ENCODE results near the gene PCDH15.

Gene PCDH15

GRCh38 chr10:54708021-54708420 is 93.0 kb downstream of the PCDH15 start:
- TF ChIP-seq CTCF (IDR thresholded peaks at IDR 0.05; ENCODE audit: low read depth, low read length): no peak
- no peaks in the 10 kb centered on the region for H3K9me3 ChIP-seq (ENCODE audit: severe bottlenecking)
- H3K27me3 ChIP-seq (ENCODE audit: insufficient read depth, low read depth, severe bottlenecking): no peaks in the 10 kb centered on the region
- no peaks in the 10 kb centered on the region for H3K36me3 ChIP-seq
- no peak overlapping the region for H3K27ac ChIP-seq
- DNase-seq: no peak
- H3K4me3 ChIP-seq (ENCODE audit: low read depth, low read length): no peak overlapping the region

- DNase-seq: no peak
- no peak for TF ChIP-seq CTCF (IDR thresholded peaks at IDR 0.05; ENCODE audit: low read depth, low read length)
- H3K9me3 ChIP-seq (ENCODE audit: severe bottlenecking): no peaks in the 10 kb centered on the region
Measured at GRCh38 chr10:54702583-54703485, 98.2 kb downstream of the PCDH15 start.

GRCh38 chr10:54691331-54691730 is 109.7 kb downstream of the PCDH15 start:
- Histone ChIP-seq H3K4me3 (ENCODE audit: low read depth, low read length) (no peak overlapping the region), H3K9me3 (ENCODE audit: severe bottlenecking) (no peaks in the 10 kb centered on the region), H3K27ac (no peak overlapping the region), H3K27me3 (ENCODE audit: insufficient read depth, low read depth, severe bottlenecking) (no peaks in the 10 kb centered on the region), H3K36me3 (no peaks in the 10 kb centered on the region)
- no peak for DNase-seq
- no peak for TF ChIP-seq CTCF (IDR thresholded peaks at IDR 0.05; ENCODE audit: low read depth, low read length)

More at GRCh38 chr10:54702583-54703485, 98.2 kb downstream of the PCDH15 start:
- Histone ChIP-seq H3K4me3 (ENCODE audit: low read depth, low read length) (no peak overlapping the region), H3K36me3 (no peaks in the 10 kb centered on the region), H3K27ac (no peak overlapping the region), H3K27me3 (ENCODE audit: insufficient read depth, low read depth, severe bottlenecking) (no peaks in the 10 kb centered on the region)

- no peak for TF ChIP-seq CTCF (IDR thresholded peaks at IDR 0.05; ENCODE audit: low read depth, low read length)
- Histone ChIP-seq H3K4me3 (ENCODE audit: low read depth, low read length) (no peak overlapping the region), H3K36me3 (no peaks in the 10 kb centered on the region), H3K27me3 (ENCODE audit: insufficient read depth, low read depth, severe bottlenecking) (no peaks in the 10 kb centered on the region), H3K9me3 (ENCODE audit: severe bottlenecking) (no peaks in the 10 kb centered on the region), H3K27ac (no peak overlapping the region)
- no peak for DNase-seq
Measured at GRCh38 chr10:54682554-54682953, 118.5 kb downstream of the PCDH15 start.

- DNase-seq: no peak
- H3K27me3 ChIP-seq (ENCODE audit: insufficient read depth, low read depth, severe bottlenecking): no peaks in the 10 kb centered on the region
- H3K9me3 ChIP-seq (ENCODE audit: severe bottlenecking): no peaks in the 10 kb centered on the region
- no peaks in the 10 kb centered on the region for H3K36me3 ChIP-seq
- H3K4me3 ChIP-seq (ENCODE audit: low read depth, low read length): no peak overlapping the region
- H3K27ac ChIP-seq: no peak overlapping the region
- TF ChIP-seq CTCF (IDR thresholded peaks at IDR 0.05; ENCODE audit: low read depth, low read length): no peak
Measured at GRCh38 chr10:54681136-54681535, 119.9 kb downstream of the PCDH15 start.
